Transverse colon (tissue), 4 donors: ENCODE results near the gene GIPC3. TPM values are rescaled to one million over a fixed set of nuclear protein-coding genes. Genes with fewer than 3 reads are reported as not detected.

Experiments
- DNase-seq: peaks from one replicate; pipeline ENCODE4 v3.0.0-alpha.2; 2019
- H3K27ac ChIP-seq, 4 donors: fragments of 200-600 bp; sonication (generic); 2 replicates each; pipeline ENCODE4 v1.5.1; 2016 to 2018; ENCODE audit warnings: inconsistent platforms in 4 of 4
- H3K27me3 ChIP-seq: fragments of 200-600 bp; sonication (generic); 2 replicates; pipeline ENCODE4 v1.5.1; 2017; ENCODE audit warnings: inconsistent platforms
- H3K36me3 ChIP-seq, 4 donors: fragments of 200-600 bp; sonication (generic); 2 replicates each; pipeline ENCODE4 v1.5.1; 2017 to 2019; ENCODE audit warnings: inconsistent platforms in 4 of 4
- H3K4me1 ChIP-seq, 4 donors: fragments of 200-600 bp; sonication (generic); 2 replicates each; pipeline ENCODE4 v1.5.1; 2017 to 2020; ENCODE audit warnings: inconsistent platforms in 4 of 4
- H3K4me3 ChIP-seq, 4 donors: fragments of 200-600 bp; sonication (generic); 1 replicate in 1 of 4; 2 replicates in 3 of 4; pipeline versions ENCODE4 v1.5.1 to v1.6.1; 2017 to 2019; ENCODE audit warnings: inconsistent platforms in 4 of 4
- H3K9me3 ChIP-seq, 2 donors: fragments of 200-600 bp; sonication (generic); 2 replicates each; pipeline ENCODE4 v1.5.1; 2017 to 2019; ENCODE audit warnings: inconsistent platforms in 2 of 2
- EP300 ChIP-seq: sonication (generic); formaldehyde crosslinking; IDR thresholded peaks from one replicate; pipeline ENCODE4 v1.6.1; 2017; ENCODE audit warnings: antibody characterized with exemption, low read depth
- POLR2A ChIP-seq: fragments of 450-650 bp; IDR thresholded peaks from one replicate; pipeline ENCODE4 v1.6.1; 2016; ENCODE audit warnings: antibody characterized with exemption, mild to moderate bottlenecking, moderate library complexity
- POLR2AphosphoS5 ChIP-seq, 3 donors: sonication (generic); formaldehyde crosslinking; IDR thresholded peaks; one replicate each; pipeline ENCODE4 v1.6.1; 2016; ENCODE audit warnings: antibody characterized with exemption in 3 of 3
- WGBS, 2 donors: methylation state at CpG; one replicate each; pipeline ENCODE4 v1.1.5; 2018; ENCODE audit warnings: low coverage in 1 of 2; 5-methylcytosine and 5-hydroxymethylcytosine counted together
- in situ Hi-C, 4 donors: fragments of 200-750 bp; cut with MboI; loops; one replicate each; pipeline versions ENCODE4 v1.15.0 to v1.15.1; 2017; ENCODE audit warnings: low sequenced_read_pairs in 3 of 4, low pct_ligation_motif_present in 1 of 4, low pct_unique_long_range_greater_than_20kb in 1 of 4
- intact Hi-C: fragments of 100-400 bp; cut with DNase I; formaldehyde crosslinking; loops from one replicate; pipeline ENCODE4 v1.15.1; 2023; ENCODE audit warnings: low total_unique reads
- total RNA-seq, 4 donors: library from RNA; depleted of rRNA; stranded (reverse); fragments of >200 nt; gene quantifications; one replicate each; pipeline ENCODE4 v1.1.0, GENCODE V29; 2016
- TF ChIP-seq, protein P1 (sequence below), 5 experiments: fragments of 200-600 bp in 3 of 5; fragments of 450-650 bp in 2 of 5; sonication (generic) in 3 of 5; IDR thresholded peaks; 1 replicate in 2 of 5; 2 replicates in 3 of 5; pipeline ENCODE4 v1.5.1; 2016 to 2017; ENCODE audit warnings: antibody characterized with exemption in 5 of 5, inconsistent platforms in 3 of 5, mild to moderate bottlenecking in 2 of 5, moderate library complexity in 1 of 5

The GIPC3 gene
- total RNA-seq, 4 donors from 2014 or later: 0.14 to 0.95 (median 0.60) TPM; not detected in 1

DNA sequence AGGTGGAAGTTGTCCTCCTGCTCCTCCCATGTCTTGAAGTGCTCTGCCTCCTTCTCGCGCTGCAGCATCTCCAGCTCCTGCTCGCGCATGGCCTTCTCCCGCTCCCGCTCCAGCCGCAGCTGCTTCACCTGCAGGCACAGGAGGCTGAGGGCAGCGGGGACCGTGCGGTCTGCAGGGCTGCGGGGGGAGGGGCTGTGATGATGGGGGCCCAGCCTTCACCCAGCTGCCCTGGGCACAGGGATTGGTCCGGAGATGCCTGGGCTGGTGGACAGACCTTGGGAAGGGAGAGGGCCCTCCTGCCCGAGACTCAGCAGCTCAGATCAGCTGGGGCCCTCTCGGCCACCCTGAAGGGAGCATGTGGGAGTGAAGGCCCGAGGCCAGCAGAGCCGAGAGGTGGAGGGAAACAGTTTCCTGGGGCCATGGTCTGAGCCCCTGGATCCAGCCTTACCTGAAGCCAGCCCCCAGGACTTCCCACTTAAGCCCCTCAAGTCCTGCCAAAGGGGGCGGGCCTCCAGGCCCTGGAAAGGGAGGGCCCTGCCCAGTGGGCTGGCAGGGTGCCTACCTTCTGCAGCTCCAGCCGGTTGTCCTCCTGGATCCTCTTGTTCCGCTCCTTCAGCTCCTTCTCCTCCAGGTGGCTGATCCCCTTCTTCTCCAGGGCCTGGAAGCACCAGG lies 35.0 kb downstream of the GIPC3 start:
- no peaks in the 10 kb centered on the region for H3K27me3 ChIP-seq
- no peak overlapping the region for H3K4me3 ChIP-seq
- no peak for DNase-seq
- no peak overlapping the region for H3K27ac ChIP-seq
- intact Hi-C loops (no loop called here), in situ Hi-C loops (no loop called here)
- TF ChIP-seq, protein P1, sequence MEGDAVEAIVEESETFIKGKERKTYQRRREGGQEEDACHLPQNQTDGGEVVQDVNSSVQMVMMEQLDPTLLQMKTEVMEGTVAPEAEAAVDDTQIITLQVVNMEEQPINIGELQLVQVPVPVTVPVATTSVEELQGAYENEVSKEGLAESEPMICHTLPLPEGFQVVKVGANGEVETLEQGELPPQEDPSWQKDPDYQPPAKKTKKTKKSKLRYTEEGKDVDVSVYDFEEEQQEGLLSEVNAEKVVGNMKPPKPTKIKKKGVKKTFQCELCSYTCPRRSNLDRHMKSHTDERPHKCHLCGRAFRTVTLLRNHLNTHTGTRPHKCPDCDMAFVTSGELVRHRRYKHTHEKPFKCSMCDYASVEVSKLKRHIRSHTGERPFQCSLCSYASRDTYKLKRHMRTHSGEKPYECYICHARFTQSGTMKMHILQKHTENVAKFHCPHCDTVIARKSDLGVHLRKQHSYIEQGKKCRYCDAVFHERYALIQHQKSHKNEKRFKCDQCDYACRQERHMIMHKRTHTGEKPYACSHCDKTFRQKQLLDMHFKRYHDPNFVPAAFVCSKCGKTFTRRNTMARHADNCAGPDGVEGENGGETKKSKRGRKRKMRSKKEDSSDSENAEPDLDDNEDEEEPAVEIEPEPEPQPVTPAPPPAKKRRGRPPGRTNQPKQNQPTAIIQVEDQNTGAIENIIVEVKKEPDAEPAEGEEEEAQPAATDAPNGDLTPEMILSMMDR (IDR thresholded peaks at IDR 0.05): no peak
- no peak for TF ChIP-seq POLR2AphosphoS5 (IDR thresholded peaks at IDR 0.05)
- no peak for TF ChIP-seq POLR2A
- TF ChIP-seq EP300: no peak
- H3K4me1 ChIP-seq: peaks cover 7 to 21% (median 12%) of the 10 kb centered on the region in 4 donors
- 84% methylated on average over 19 of the region's 19 CpGs; no CpG with 5 or more reads in 1 of the 2 donors for WGBS, 2 donors
- H3K36me3 ChIP-seq: no peaks in the 10 kb centered on the region
- H3K9me3 ChIP-seq: no peaks in the 10 kb centered on the region

DNA sequence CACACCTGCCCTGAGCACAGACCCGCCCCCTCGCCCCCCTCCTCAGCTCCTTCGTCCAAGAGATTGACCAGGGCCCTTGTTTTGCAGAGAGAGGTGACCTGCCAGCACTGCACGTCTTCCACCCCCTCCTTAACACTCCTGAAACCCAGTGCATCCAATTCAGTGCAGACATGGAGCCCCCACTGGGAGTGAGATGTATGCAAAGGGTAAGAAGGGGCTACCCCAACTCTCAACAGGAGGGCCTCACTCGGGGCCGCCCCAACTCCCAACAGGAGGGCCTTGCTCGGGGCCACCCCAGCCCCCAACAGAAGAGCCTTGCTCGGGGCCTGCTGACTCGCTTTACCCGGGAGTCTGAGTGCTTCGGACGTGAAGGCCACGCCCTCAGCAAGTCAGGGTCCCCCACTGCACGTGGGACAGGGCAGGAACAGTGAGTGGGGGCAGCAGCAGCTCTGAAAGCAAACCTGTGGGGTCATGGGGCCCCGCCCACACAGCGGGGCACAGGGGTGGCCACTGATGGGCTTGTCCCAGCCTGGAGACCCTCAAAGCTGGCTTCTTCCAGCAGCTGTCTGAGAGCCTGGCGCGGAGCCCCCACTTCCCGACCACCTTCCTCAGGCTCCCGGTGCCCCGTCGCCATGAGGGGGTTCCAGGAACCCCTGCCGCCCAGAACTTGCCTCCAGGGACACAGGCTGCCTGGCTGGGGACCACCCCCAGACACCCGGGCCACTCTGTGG lies 35.7 kb downstream of the GIPC3 start:
- in situ Hi-C loops: no loop called here
- Histone ChIP-seq H3K9me3 (no peaks in the 10 kb centered on the region), H3K36me3 (no peaks in the 10 kb centered on the region), H3K4me3 (no peak overlapping the region), H3K4me1 (peaks cover 14 to 28% (median 19%) of the 10 kb centered on the region in 4 donors), H3K27ac (no peak overlapping the region), H3K27me3 (no peaks in the 10 kb centered on the region)
- 90% methylated on average over 22 of the region's 24 CpGs; no CpG with 5 or more reads in 1 of the 2 donors for WGBS, 2 donors
- intact Hi-C loops: no loop called here
- no peak for DNase-seq
- TF ChIP-seq, protein P1 (IDR thresholded peaks at IDR 0.05): no peak
- TF ChIP-seq EP300: no peak
- TF ChIP-seq POLR2A: no peak
- TF ChIP-seq POLR2AphosphoS5 (IDR thresholded peaks at IDR 0.05): no peak

DNA sequence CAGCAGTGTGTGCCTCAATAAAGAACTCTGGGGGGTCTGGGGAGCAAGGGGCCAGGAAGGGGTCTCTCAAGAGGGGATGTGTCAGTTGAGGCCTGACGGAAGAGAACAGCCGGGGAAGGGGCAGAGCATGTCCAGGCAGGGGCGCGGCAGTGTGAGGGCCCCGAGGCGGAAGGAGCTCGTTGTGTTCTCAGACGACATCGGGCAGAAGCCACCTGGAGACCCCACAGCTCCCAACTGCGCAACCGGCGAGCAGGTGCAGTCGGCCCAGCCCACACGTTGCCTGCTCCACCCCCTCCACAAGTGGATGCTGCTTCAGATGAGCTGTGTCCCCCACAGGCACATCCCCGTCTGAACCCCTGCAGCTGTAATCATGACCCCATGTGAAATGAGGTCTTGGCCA lies 36.4 kb downstream of the GIPC3 start:
- in situ Hi-C loops (no loop called here), intact Hi-C loops (loop anchor here (2.0 kb wide), 1 partner anchor 35 kb away; no protein-coding TSS in a partner anchor)
- Histone ChIP-seq H3K27me3 (no peaks in the 10 kb centered on the region), H3K9me3 (no peaks in the 10 kb centered on the region), H3K4me3 (no peak overlapping the region), H3K27ac (no peak overlapping the region), H3K4me1 (peaks cover 14 to 29% (median 21%) of the 10 kb centered on the region in 4 donors), H3K36me3 (no peaks in the 10 kb centered on the region)
- no peak for DNase-seq
- TF ChIP-seq POLR2AphosphoS5 (IDR thresholded peaks at IDR 0.05): no peak
- TF ChIP-seq EP300: no peak
- no peak for TF ChIP-seq POLR2A
- TF ChIP-seq, protein P1 (IDR thresholded peaks at IDR 0.05): no peak
- 92% methylated on average over 15 of the region's 15 CpGs; no CpG with 5 or more reads in 1 of the 2 donors for WGBS, 2 donors

DNA sequence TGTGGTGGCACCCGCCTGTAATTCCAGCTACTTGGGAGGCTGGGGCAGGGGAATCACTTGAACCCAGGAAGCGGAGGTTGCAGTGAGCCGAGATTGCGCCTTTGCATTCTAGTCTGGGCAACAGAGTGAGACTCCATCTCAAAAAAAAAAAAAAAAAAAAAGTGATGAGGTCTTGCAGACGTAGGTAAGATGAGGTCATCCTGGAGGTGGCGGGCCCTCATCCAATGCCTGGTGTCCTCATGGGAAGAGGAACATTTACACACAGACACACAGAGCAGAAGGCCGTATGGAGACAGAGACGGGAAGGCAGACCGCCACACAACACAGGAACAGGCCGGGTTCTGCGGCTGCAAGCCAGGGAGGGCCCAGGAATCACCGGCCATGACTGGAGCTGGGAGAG lies 36.9 kb downstream of the GIPC3 start:
- no peak for DNase-seq
- Histone ChIP-seq H3K27ac (no peak overlapping the region), H3K4me1 (peaks cover 14 to 30% (median 21%) of the 10 kb centered on the region in 4 donors), H3K27me3 (no peaks in the 10 kb centered on the region), H3K36me3 (no peaks in the 10 kb centered on the region), H3K9me3 (no peaks in the 10 kb centered on the region), H3K4me3 (no peak overlapping the region)
- 90 to 100% methylated on average over 2 to 12 of the region's 12 CpGs for WGBS, 2 donors
- in situ Hi-C loops (no loop called here), intact Hi-C loops (loop anchor here (2.0 kb wide), 1 partner anchor 35 kb away; no protein-coding TSS in a partner anchor)
- TF ChIP-seq POLR2AphosphoS5 (IDR thresholded peaks at IDR 0.05) (no peak), EP300 (no peak), POLR2A (no peak)
- TF ChIP-seq, protein P1 (IDR thresholded peaks at IDR 0.05): no peak
